Ovary (tissue), 3 donors: Measurements from ENCODE around the gene PRPF8.

Experiments used
- CTCF ChIP-seq, 3 donors: fragments of 450-650 bp in 2 of 3; fragments of 200-600 bp in 1 of 3; IDR thresholded peaks; one replicate each; pipeline versions ENCODE4 v1.5.1 to v1.8.0; 2016 to 2022; ENCODE audit warnings: antibody characterized with exemption in 3 of 3, mild to moderate bottlenecking in 1 of 3
- EP300 ChIP-seq: sonication (generic); formaldehyde crosslinking; IDR thresholded peaks from one replicate; pipeline ENCODE4 v1.6.1; 2017; ENCODE audit warnings: antibody characterized with exemption
- POLR2A ChIP-seq: fragments of 450-650 bp; IDR thresholded peaks from one replicate; pipeline ENCODE4 v1.6.1; 2017; ENCODE audit warnings: antibody characterized with exemption, mild to moderate bottlenecking, moderate library complexity
- donor health status: DM: no; HTN: no; CAD: no.

GRCh38 chr17:1617620-1618174, 67.0 kb downstream of the PRPF8 start:
- TF ChIP-seq CTCF (IDR thresholded peaks at IDR 0.05) (no peak), POLR2A (no peak), EP300 (no peak)
